ENCODE data around the gene MBNL1.

MBNL1 gene

DNA sequence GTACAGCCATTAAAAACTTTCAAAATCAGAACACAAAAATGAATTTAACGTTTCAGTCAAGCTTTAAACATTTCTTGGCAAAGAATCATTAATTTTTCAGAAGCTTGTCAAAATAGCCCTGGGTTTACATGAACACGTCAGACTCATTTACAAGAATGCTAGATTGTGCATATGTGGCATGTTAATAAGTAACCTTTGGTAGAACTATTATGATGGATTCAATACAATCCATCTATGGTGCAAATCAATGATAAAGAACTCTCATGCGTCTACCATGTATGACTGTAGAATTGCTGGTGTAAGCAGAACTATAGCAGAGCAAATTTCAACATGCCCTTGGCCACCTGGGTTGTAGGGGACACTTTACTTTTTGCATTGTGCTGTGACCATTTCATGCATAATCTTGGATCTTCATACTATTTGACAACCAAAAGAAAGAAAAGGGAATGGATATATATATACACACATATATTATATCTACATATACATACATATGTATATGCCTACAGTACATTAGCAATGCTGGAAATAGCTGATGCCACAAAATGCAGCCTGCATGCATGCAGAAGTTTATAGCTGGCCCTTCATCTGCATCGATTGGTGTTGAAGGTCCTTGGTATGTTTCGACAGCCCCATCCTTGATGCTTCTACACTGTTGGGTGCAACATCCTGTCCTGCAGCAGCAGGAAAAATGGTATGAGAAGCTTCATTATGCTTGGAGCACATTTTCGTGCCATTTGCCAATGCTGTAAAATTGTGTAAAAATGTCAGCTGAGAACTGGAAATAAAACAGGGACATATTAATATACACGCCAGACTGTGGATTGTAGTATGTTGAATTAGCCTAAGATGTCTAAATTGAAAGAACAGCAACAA is 189.0 kb downstream of the MBNL1 start:
- ATAC-seq (ENCODE audit: insufficient read depth, low read depth), result peak; percentile 31; the same call in 2 of the 3 replicates
- H2AFZ ChIP-seq (ENCODE audit: low read depth, low read length), result no peak overlapping the region
- H3K27me3 ChIP-seq (ENCODE audit: insufficient read depth, low read length, poor library complexity), result no peaks in the 10 kb centered on the region
- no peak overlapping the region for H3K27ac ChIP-seq (ENCODE audit: low read length)
- H3K79me2 ChIP-seq (ENCODE audit: insufficient read depth, low read length), result peaks cover 41% of the 10 kb centered on the region
- H3K9me3 ChIP-seq (ENCODE audit: insufficient read depth, low read length, severe bottlenecking), result no peaks in the 10 kb centered on the region
- peaks cover 14% of the 10 kb centered on the region; the same call in 1 of the 2 replicates for H4K20me1 ChIP-seq (ENCODE audit: insufficient read depth, low read length)
- TF ChIP-seq, protein P1, sequence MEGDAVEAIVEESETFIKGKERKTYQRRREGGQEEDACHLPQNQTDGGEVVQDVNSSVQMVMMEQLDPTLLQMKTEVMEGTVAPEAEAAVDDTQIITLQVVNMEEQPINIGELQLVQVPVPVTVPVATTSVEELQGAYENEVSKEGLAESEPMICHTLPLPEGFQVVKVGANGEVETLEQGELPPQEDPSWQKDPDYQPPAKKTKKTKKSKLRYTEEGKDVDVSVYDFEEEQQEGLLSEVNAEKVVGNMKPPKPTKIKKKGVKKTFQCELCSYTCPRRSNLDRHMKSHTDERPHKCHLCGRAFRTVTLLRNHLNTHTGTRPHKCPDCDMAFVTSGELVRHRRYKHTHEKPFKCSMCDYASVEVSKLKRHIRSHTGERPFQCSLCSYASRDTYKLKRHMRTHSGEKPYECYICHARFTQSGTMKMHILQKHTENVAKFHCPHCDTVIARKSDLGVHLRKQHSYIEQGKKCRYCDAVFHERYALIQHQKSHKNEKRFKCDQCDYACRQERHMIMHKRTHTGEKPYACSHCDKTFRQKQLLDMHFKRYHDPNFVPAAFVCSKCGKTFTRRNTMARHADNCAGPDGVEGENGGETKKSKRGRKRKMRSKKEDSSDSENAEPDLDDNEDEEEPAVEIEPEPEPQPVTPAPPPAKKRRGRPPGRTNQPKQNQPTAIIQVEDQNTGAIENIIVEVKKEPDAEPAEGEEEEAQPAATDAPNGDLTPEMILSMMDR (IDR thresholded peaks at IDR 0.05; ENCODE audit: borderline replicate concordance, extremely low read depth, low read length, poor library complexity, severe bottlenecking), result no peak
- no peak for TF ChIP-seq EZH2 (IDR thresholded peaks at IDR 0.05; ENCODE audit: borderline replicate concordance, low read depth, low read length, severe bottlenecking)
- H3K4me2 ChIP-seq (ENCODE audit: insufficient read depth, low read length), result no peak overlapping the region
- peaks cover 91% of the 10 kb centered on the region for H3K36me3 ChIP-seq (ENCODE audit: insufficient read depth, low read length)
- no peaks in the 10 kb centered on the region for H3K4me1 ChIP-seq (ENCODE audit: insufficient read depth, low read length)
- DNase-seq, result no peak
- H3K4me3 ChIP-seq (ENCODE audit: low read depth in 1 of 2, low read length in 2 of 2), result no peak overlapping the region
- H3K9ac ChIP-seq (ENCODE audit: low read depth, low read length), result no peak overlapping the region

DNA sequence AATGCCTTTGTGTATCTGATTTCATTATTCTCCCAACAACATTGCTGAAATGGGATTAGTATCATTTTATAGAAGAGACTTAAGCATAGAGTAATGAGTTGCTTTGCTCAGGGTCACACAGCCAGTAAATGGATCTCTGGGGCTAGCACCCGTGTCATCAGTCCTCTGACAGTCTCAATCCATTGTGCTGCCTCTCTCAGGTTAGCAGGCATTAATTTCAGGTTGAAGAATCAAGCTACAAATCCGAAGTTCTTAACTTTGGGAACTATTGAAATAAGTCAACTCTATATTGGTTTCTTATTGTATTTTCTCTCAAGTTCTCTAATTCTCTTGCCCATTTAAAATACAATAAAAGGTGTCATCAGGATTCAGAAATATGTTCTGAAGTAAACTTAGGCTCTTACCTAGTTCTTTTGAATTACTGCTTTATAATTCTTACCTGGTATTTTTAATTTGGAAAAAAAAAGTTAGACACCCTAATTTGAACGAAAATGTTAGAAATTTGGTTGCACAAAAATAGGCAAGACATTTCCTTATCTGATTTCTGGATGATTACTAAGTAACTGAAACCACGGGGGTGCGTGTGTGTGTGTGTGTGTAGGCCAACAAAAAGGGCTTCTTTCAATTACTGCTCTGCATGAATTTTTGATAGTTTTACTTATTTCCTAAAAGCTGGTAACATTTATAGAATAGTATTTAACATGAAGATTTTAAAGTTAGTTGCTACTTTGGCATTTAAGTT is 189.8 kb downstream of the MBNL1 start:
- H2AFZ ChIP-seq (ENCODE audit: low read depth, low read length), result no peak overlapping the region
- peaks cover 93% of the 10 kb centered on the region for H3K36me3 ChIP-seq (ENCODE audit: insufficient read depth, low read length)
- no peaks in the 10 kb centered on the region for H3K27me3 ChIP-seq (ENCODE audit: insufficient read depth, low read length, poor library complexity)
- H3K79me2 ChIP-seq (ENCODE audit: insufficient read depth, low read length), result peaks cover 38% of the 10 kb centered on the region
- H3K4me3 ChIP-seq (ENCODE audit: low read depth in 1 of 2, low read length in 2 of 2), result no peak overlapping the region
- no peaks in the 10 kb centered on the region for H3K9me3 ChIP-seq (ENCODE audit: insufficient read depth, low read length, severe bottlenecking)
- DNase-seq, result no peak
- H3K27ac ChIP-seq (ENCODE audit: low read length), result no peak overlapping the region
- H3K4me1 ChIP-seq (ENCODE audit: insufficient read depth, low read length), result no peaks in the 10 kb centered on the region
- H3K9ac ChIP-seq (ENCODE audit: low read depth, low read length), result no peak overlapping the region
- no peak for TF ChIP-seq EZH2 (IDR thresholded peaks at IDR 0.05; ENCODE audit: borderline replicate concordance, low read depth, low read length, severe bottlenecking)
- TF ChIP-seq, protein P1 (IDR thresholded peaks at IDR 0.05; ENCODE audit: borderline replicate concordance, extremely low read depth, low read length, poor library complexity, severe bottlenecking), result no peak
- H3K4me2 ChIP-seq (ENCODE audit: insufficient read depth, low read length), result no peak overlapping the region
- peaks cover 14% of the 10 kb centered on the region; the same call in 1 of the 2 replicates for H4K20me1 ChIP-seq (ENCODE audit: insufficient read depth, low read length)
- ATAC-seq (ENCODE audit: insufficient read depth, low read depth), result no peak

- Histone ChIP-seq H3K4me3 (ENCODE audit: low read depth in 1 of 2, low read length in 2 of 2) (no peak overlapping the region), H3K27ac (ENCODE audit: low read length) (no peak overlapping the region), H3K79me2 (ENCODE audit: insufficient read depth, low read length) (peaks cover 33% of the 10 kb centered on the region), H3K36me3 (ENCODE audit: insufficient read depth, low read length) (peaks cover 94% of the 10 kb centered on the region), H3K9ac (ENCODE audit: low read depth, low read length) (no peak overlapping the region), H4K20me1 (ENCODE audit: insufficient read depth, low read length) (peaks cover 14% of the 10 kb centered on the region; the same call in 1 of the 2 replicates), H3K27me3 (ENCODE audit: insufficient read depth, low read length, poor library complexity) (no peaks in the 10 kb centered on the region), H3K4me2 (ENCODE audit: insufficient read depth, low read length) (no peak overlapping the region), H3K4me1 (ENCODE audit: insufficient read depth, low read length) (no peaks in the 10 kb centered on the region), H3K9me3 (ENCODE audit: insufficient read depth, low read length, severe bottlenecking) (no peaks in the 10 kb centered on the region), H2AFZ (ENCODE audit: low read depth, low read length) (no peak overlapping the region)
- no peak for TF ChIP-seq EZH2 (IDR thresholded peaks at IDR 0.05; ENCODE audit: borderline replicate concordance, low read depth, low read length, severe bottlenecking)
- TF ChIP-seq, protein P1 (IDR thresholded peaks at IDR 0.05; ENCODE audit: borderline replicate concordance, extremely low read depth, low read length, poor library complexity, severe bottlenecking), result no peak
- ATAC-seq (ENCODE audit: insufficient read depth, low read depth) (no peak), DNase-seq (no peak)
Observed at GRCh38 chr3:152459118-152459515, 190.4 kb downstream of the MBNL1 start.

Measured in DND-41 (cell line).